Esophagus squamous epithelium (tissue), 5 donors: ENCODE results near the gene SPACA7. TPM values are rescaled to one million over a fixed set of nuclear protein-coding genes. Genes with fewer than 3 reads are reported as not detected.

Experiments used
- DNase-seq: peaks from one replicate; lab custom pipeline; 2025; lab: John Stamatoyannopoulos, UW
- H3K27ac ChIP-seq, 4 donors: fragments of 200-600 bp; sonication (generic); one replicate each; pipeline ENCODE4 v1.5.1; 2016 to 2019; ENCODE audit warnings: mild to moderate bottlenecking in 1 of 4
- H3K27me3 ChIP-seq, 4 donors: fragments of 200-600 bp; sonication (generic); 1 replicate in 3 of 4; 2 replicates in 1 of 4; pipeline versions ENCODE4 v1.5.1 to v1.6.0; 2017 to 2021; ENCODE audit warnings: antibody characterized with exemption in 1 of 4
- H3K36me3 ChIP-seq, 3 donors: fragments of 200-600 bp; sonication (generic); one replicate each; pipeline ENCODE4 v1.5.1; 2016 to 2019
- H3K4me1 ChIP-seq, 3 donors: fragments of 200-600 bp; sonication (generic); one replicate each; pipeline ENCODE4 v1.5.1; 2017 to 2019
- H3K4me3 ChIP-seq, 4 donors: fragments of 200-600 bp; sonication (generic); 1 replicate in 3 of 4; 2 replicates in 1 of 4; pipeline ENCODE4 v1.5.1; 2016 to 2019; ENCODE audit warnings: mild to moderate bottlenecking in 2 of 4, moderate library complexity in 1 of 4
- H3K9me3 ChIP-seq, 3 donors: fragments of 200-600 bp; sonication (generic); one replicate each; pipeline ENCODE4 v1.5.1; 2016 to 2019
- CTCF ChIP-seq, 6 experiments: fragments of 450-650 bp in 4 of 6; fragments of 200-600 bp in 2 of 6; sonication (generic) in 2 of 6; IDR thresholded peaks; one replicate each; pipeline ENCODE4 v1.5.1; 2016 to 2019; ENCODE audit warnings: antibody characterized with exemption in 6 of 6, mild to moderate bottlenecking in 4 of 6, moderate library complexity in 4 of 6
- POLR2A ChIP-seq, 4 donors: fragments of 450-650 bp; IDR thresholded peaks; one replicate each; pipeline ENCODE4 v1.6.1; 2017; ENCODE audit warnings: antibody characterized with exemption in 4 of 4, mild to moderate bottlenecking in 4 of 4, moderate library complexity in 3 of 4
- WGBS, 2 donors: methylation state at CpG; one replicate each; pipeline ENCODE4 v1.1.5; 2018; 5-methylcytosine and 5-hydroxymethylcytosine counted together
- intact Hi-C: fragments of 100-400 bp; cut with DNase I; formaldehyde crosslinking; loops from one replicate; pipeline ENCODE4 v1.15.0; 2022
- total RNA-seq, 4 donors: library from RNA; depleted of rRNA; stranded (reverse); fragments of >200 nt; gene quantifications; one replicate each; pipeline ENCODE4 v1.1.0, GENCODE V29; 2016
- donor health status: DM: yes; HTN: yes; CAD: no.

The SPACA7 gene
- total RNA-seq, 4 donors from 2014 or later = not detected

- Histone ChIP-seq H3K4me1 (peaks cover 0 to 8% (median 0%) of the 10 kb centered on the region in 3 donors), H3K4me3 (no peak overlapping the region), H3K27me3 (peaks cover 0 to 52% (median 9%) of the 10 kb centered on the region in 4 donors), H3K9me3 (peaks cover 0 to 7% (median 0%) of the 10 kb centered on the region in 3 donors), H3K27ac (no peak overlapping the region), H3K36me3 (no peaks in the 10 kb centered on the region)
- TF ChIP-seq CTCF (IDR thresholded peaks at IDR 0.05) = no peak
- no peak for TF ChIP-seq POLR2A (IDR thresholded peaks at IDR 0.05)
- intact Hi-C loops = no loop called here
- WGBS, 2 donors = 83 to 84% methylated on average over 7 to 8 of the region's 9 CpGs
- no peak for DNase-seq
These were observed 41.0 kb upstream of the SPACA7 start for GRCh38 chr13:112335135-112335534.

- WGBS, 2 donors = 39 to 83% methylated on average over 1 to 3 of the region's 3 CpGs
- H3K27me3 ChIP-seq = peaks cover 0 to 48% (median 0%) of the 10 kb centered on the region in 4 donors
- TF ChIP-seq POLR2A (IDR thresholded peaks at IDR 0.05) (no peak), CTCF (IDR thresholded peaks at IDR 0.05) (no peak)
These were observed 34.7 kb upstream of the SPACA7 start for GRCh38 chr13:112341446-112341845.

GRCh38 chr13:112341976-112342735, 34.0 kb upstream of the SPACA7 start:
- no peaks in the 10 kb centered on the region for H3K36me3 ChIP-seq
- H3K27ac ChIP-seq = no peak overlapping the region
- no peak for TF ChIP-seq CTCF (IDR thresholded peaks at IDR 0.05)
- TF ChIP-seq POLR2A (IDR thresholded peaks at IDR 0.05) = no peak
- no peaks in the 10 kb centered on the region for H3K9me3 ChIP-seq
- WGBS, 2 donors = 73% methylated on average over 23 of the region's 29 CpGs
- no peak overlapping the region for H3K4me3 ChIP-seq
- H3K27me3 ChIP-seq = peaks cover 0 to 55% (median 0%) of the 10 kb centered on the region in 4 donors
- no peak for DNase-seq
- H3K4me1 ChIP-seq = no peaks in the 10 kb centered on the region
- intact Hi-C loops = no loop called here

More at GRCh38 chr13:112341446-112341845, 34.7 kb upstream of the SPACA7 start:
- intact Hi-C loops = no loop called here
- Histone ChIP-seq H3K27ac (no peak overlapping the region), H3K36me3 (no peaks in the 10 kb centered on the region), H3K4me1 (no peaks in the 10 kb centered on the region), H3K9me3 (peaks cover 0 to 1% (median 0%) of the 10 kb centered on the region in 3 donors), H3K4me3 (no peak overlapping the region)
- DNase-seq = no peak

GRCh38 chr13:112342841-112343361, 33.3 kb upstream of the SPACA7 start:
- DNase-seq = no peak
- H3K9me3 ChIP-seq = no peaks in the 10 kb centered on the region
- no peak overlapping the region for H3K27ac ChIP-seq
- no peaks in the 10 kb centered on the region for H3K4me1 ChIP-seq
- TF ChIP-seq CTCF (IDR thresholded peaks at IDR 0.05) (no peak), POLR2A (IDR thresholded peaks at IDR 0.05) (no peak)
- intact Hi-C loops = no loop called here
- WGBS, 2 donors = 90 to 97% methylated on average over 2 to 6 of the region's 50 CpGs
- no peaks in the 10 kb centered on the region for H3K36me3 ChIP-seq
- peaks cover 0 to 63% (median 0%) of the 10 kb centered on the region in 4 donors for H3K27me3 ChIP-seq
- no peak overlapping the region for H3K4me3 ChIP-seq

GRCh38 chr13:112343591-112343990, 32.6 kb upstream of the SPACA7 start:
- intact Hi-C loops = no loop called here
- DNase-seq = no peak
- TF ChIP-seq CTCF (IDR thresholded peaks at IDR 0.05) = no peak
- no peak for TF ChIP-seq POLR2A (IDR thresholded peaks at IDR 0.05)
- WGBS, 2 donors = 75% methylated on average over 13 to 15 of the region's 25 CpGs
- Histone ChIP-seq H3K36me3 (no peaks in the 10 kb centered on the region), H3K27ac (no peak overlapping the region), H3K9me3 (no peaks in the 10 kb centered on the region), H3K27me3 (peaks cover 0 to 70% (median 0%) of the 10 kb centered on the region in 4 donors), H3K4me3 (no peak overlapping the region), H3K4me1 (no peaks in the 10 kb centered on the region)
